ENCODE measurements around the gene RBM41.
"Not testable (repeated sequence)": the region's sequence is repeated elsewhere in the genome, so short reads cannot be mapped to it uniquely, and the experiment has no call there.

The RBM41 gene

GRCh38 chrX:107118322-107119147 is at the start of gene RBM41:
Gene RBM41, minus strand, starts transcription at chrX:107118822. Its CDS starts 49 bp downstream, at chrX:107118773.
- Histone ChIP-seq H3K36me3 (ENCODE audit: control insufficient read depth in 1 of 2, insufficient read depth in 2 of 2, low read length in 2 of 2) (peaks cover 14 to 28% of the 10 kb centered on the region in 2 donors), H3K4me1 (ENCODE audit: control insufficient read depth in 1 of 2, insufficient read depth in 2 of 2, low read length in 2 of 2) (peaks cover 0 to 3% of the 10 kb centered on the region in 2 donors), H3K27ac (ENCODE audit: low read length) (peak within 1 kb of the TSS; percentile 16), H3K27me3 (ENCODE audit: low read depth, low read length) (no peaks in the 10 kb centered on the region), H3K9me3 (ENCODE audit: control insufficient read depth in 1 of 2, low read length in 2 of 2) (no peaks in the 10 kb centered on the region), H3K4me3 (ENCODE audit: low read depth in 1 of 2, low read length in 2 of 2) (peak within 1 kb of the TSS; percentile 72 to 79)

- no peak overlapping the region for H3K4me3 ChIP-seq (ENCODE audit: low read depth in 1 of 2, low read length in 2 of 2)
- no peaks in the 10 kb centered on the region for H3K27me3 ChIP-seq (ENCODE audit: low read depth, low read length)
- no peak overlapping the region for H3K27ac ChIP-seq (ENCODE audit: low read length)
- H3K36me3 ChIP-seq (ENCODE audit: control insufficient read depth in 1 of 2, insufficient read depth in 2 of 2, low read length in 2 of 2): no peaks in the 10 kb centered on the region
- H3K4me1 ChIP-seq (ENCODE audit: control insufficient read depth in 1 of 2, insufficient read depth in 2 of 2, low read length in 2 of 2): no peaks in the 10 kb centered on the region
- H3K9me3 ChIP-seq (ENCODE audit: control insufficient read depth in 1 of 2, low read length in 2 of 2): no peaks in the 10 kb centered on the region
Measured at GRCh38 chrX:107168257-107168656, 49.6 kb upstream of the RBM41 start.

GRCh38 chrX:107167163-107167921 is 48.7 kb upstream of the RBM41 start:
- Histone ChIP-seq H3K4me1 (ENCODE audit: control insufficient read depth in 1 of 2, insufficient read depth in 2 of 2, low read length in 2 of 2) (no peaks in the 10 kb centered on the region), H3K9me3 (ENCODE audit: control insufficient read depth in 1 of 2, low read length in 2 of 2) (no peaks in the 10 kb centered on the region), H3K27me3 (ENCODE audit: low read depth, low read length) (no peaks in the 10 kb centered on the region), H3K36me3 (ENCODE audit: control insufficient read depth in 1 of 2, insufficient read depth in 2 of 2, low read length in 2 of 2) (no peaks in the 10 kb centered on the region), H3K27ac (ENCODE audit: low read length) (no peak overlapping the region), H3K4me3 (ENCODE audit: low read depth in 1 of 2, low read length in 2 of 2) (no peak overlapping the region)

GRCh38 chrX:107157618-107158017 is 39.0 kb upstream of the RBM41 start:
- not testable (repeated sequence) for H3K4me3 ChIP-seq (ENCODE audit: low read depth in 1 of 2, low read length in 2 of 2); H3K36me3 ChIP-seq (ENCODE audit: control insufficient read depth in 1 of 2, insufficient read depth in 2 of 2, low read length in 2 of 2); H3K4me1 ChIP-seq (ENCODE audit: control insufficient read depth in 1 of 2, insufficient read depth in 2 of 2, low read length in 2 of 2); H3K27me3 ChIP-seq (ENCODE audit: low read depth, low read length); H3K27ac ChIP-seq (ENCODE audit: low read length); H3K9me3 ChIP-seq (ENCODE audit: control insufficient read depth in 1 of 2, low read length in 2 of 2)

GRCh38 chrX:107155621-107156430 is 37.2 kb upstream of the RBM41 start:
- not testable (repeated sequence) for H3K4me3 ChIP-seq (ENCODE audit: low read depth in 1 of 2, low read length in 2 of 2); H3K27ac ChIP-seq (ENCODE audit: low read length); H3K4me1 ChIP-seq (ENCODE audit: control insufficient read depth in 1 of 2, insufficient read depth in 2 of 2, low read length in 2 of 2); H3K27me3 ChIP-seq (ENCODE audit: low read depth, low read length); H3K36me3 ChIP-seq (ENCODE audit: control insufficient read depth in 1 of 2, insufficient read depth in 2 of 2, low read length in 2 of 2); H3K9me3 ChIP-seq (ENCODE audit: control insufficient read depth in 1 of 2, low read length in 2 of 2)

- Histone ChIP-seq H3K36me3 (ENCODE audit: control insufficient read depth in 1 of 2, insufficient read depth in 2 of 2, low read length in 2 of 2) (no peaks in the 10 kb centered on the region), H3K27me3 (ENCODE audit: low read depth, low read length) (no peaks in the 10 kb centered on the region), H3K4me1 (ENCODE audit: control insufficient read depth in 1 of 2, insufficient read depth in 2 of 2, low read length in 2 of 2) (no peaks in the 10 kb centered on the region), H3K27ac (ENCODE audit: low read length) (no peak overlapping the region), H3K4me3 (ENCODE audit: low read depth in 1 of 2, low read length in 2 of 2) (no peak overlapping the region), H3K9me3 (ENCODE audit: control insufficient read depth in 1 of 2, low read length in 2 of 2) (no peaks in the 10 kb centered on the region)
Measured at GRCh38 chrX:107154787-107155620, 36.4 kb upstream of the RBM41 start.

GRCh38 chrX:107153005-107153404 is 34.4 kb upstream of the RBM41 start:
- H3K36me3 ChIP-seq (ENCODE audit: control insufficient read depth in 1 of 2, insufficient read depth in 2 of 2, low read length in 2 of 2): no peaks in the 10 kb centered on the region
- H3K27ac ChIP-seq (ENCODE audit: low read length): no peak overlapping the region
- no peaks in the 10 kb centered on the region for H3K4me1 ChIP-seq (ENCODE audit: control insufficient read depth in 1 of 2, insufficient read depth in 2 of 2, low read length in 2 of 2)
- H3K9me3 ChIP-seq (ENCODE audit: control insufficient read depth in 1 of 2, low read length in 2 of 2): no peaks in the 10 kb centered on the region
- no peak overlapping the region for H3K4me3 ChIP-seq (ENCODE audit: low read depth in 1 of 2, low read length in 2 of 2)
- no peaks in the 10 kb centered on the region for H3K27me3 ChIP-seq (ENCODE audit: low read depth, low read length)

- Histone ChIP-seq H3K4me1 (ENCODE audit: control insufficient read depth in 1 of 2, insufficient read depth in 2 of 2, low read length in 2 of 2) (no peaks in the 10 kb centered on the region), H3K27me3 (ENCODE audit: low read depth, low read length) (no peaks in the 10 kb centered on the region), H3K27ac (ENCODE audit: low read length) (no peak overlapping the region), H3K9me3 (ENCODE audit: control insufficient read depth in 1 of 2, low read length in 2 of 2) (no peaks in the 10 kb centered on the region), H3K36me3 (ENCODE audit: control insufficient read depth in 1 of 2, insufficient read depth in 2 of 2, low read length in 2 of 2) (no peaks in the 10 kb centered on the region), H3K4me3 (ENCODE audit: low read depth in 1 of 2, low read length in 2 of 2) (no peak overlapping the region)
Measured at GRCh38 chrX:107146670-107147069, 28.0 kb upstream of the RBM41 start.

- Histone ChIP-seq H3K4me1 (ENCODE audit: control insufficient read depth in 1 of 2, insufficient read depth in 2 of 2, low read length in 2 of 2) (no peaks in the 10 kb centered on the region), H3K36me3 (ENCODE audit: control insufficient read depth in 1 of 2, insufficient read depth in 2 of 2, low read length in 2 of 2) (no peaks in the 10 kb centered on the region), H3K9me3 (ENCODE audit: control insufficient read depth in 1 of 2, low read length in 2 of 2) (no peaks in the 10 kb centered on the region), H3K27ac (ENCODE audit: low read length) (no peak overlapping the region), H3K27me3 (ENCODE audit: low read depth, low read length) (no peaks in the 10 kb centered on the region), H3K4me3 (ENCODE audit: low read depth in 1 of 2, low read length in 2 of 2) (no peak overlapping the region)
Measured at GRCh38 chrX:107135965-107136307, 17.3 kb upstream of the RBM41 start.

- no peaks in the 10 kb centered on the region for H3K9me3 ChIP-seq (ENCODE audit: control insufficient read depth in 1 of 2, low read length in 2 of 2)
- H3K4me3 ChIP-seq (ENCODE audit: low read depth in 1 of 2, low read length in 2 of 2): no peak overlapping the region
- no peak overlapping the region for H3K27ac ChIP-seq (ENCODE audit: low read length)
- H3K4me1 ChIP-seq (ENCODE audit: control insufficient read depth in 1 of 2, insufficient read depth in 2 of 2, low read length in 2 of 2): no peaks in the 10 kb centered on the region
- H3K36me3 ChIP-seq (ENCODE audit: control insufficient read depth in 1 of 2, insufficient read depth in 2 of 2, low read length in 2 of 2): no peaks in the 10 kb centered on the region
- H3K27me3 ChIP-seq (ENCODE audit: low read depth, low read length): no peaks in the 10 kb centered on the region
Measured at GRCh38 chrX:107135049-107135964, 16.7 kb upstream of the RBM41 start.
